ENCODE measurements around the gene PTPN3. TPM values are rescaled to one million over a fixed set of nuclear protein-coding genes. Genes with fewer than 3 reads are reported as not detected.

PTPN3 gene
- total and polyA plus RNA-seq, 2 donors (not counting 1 experiment from before 2014, with no cell fraction given) = not detected

DNA sequence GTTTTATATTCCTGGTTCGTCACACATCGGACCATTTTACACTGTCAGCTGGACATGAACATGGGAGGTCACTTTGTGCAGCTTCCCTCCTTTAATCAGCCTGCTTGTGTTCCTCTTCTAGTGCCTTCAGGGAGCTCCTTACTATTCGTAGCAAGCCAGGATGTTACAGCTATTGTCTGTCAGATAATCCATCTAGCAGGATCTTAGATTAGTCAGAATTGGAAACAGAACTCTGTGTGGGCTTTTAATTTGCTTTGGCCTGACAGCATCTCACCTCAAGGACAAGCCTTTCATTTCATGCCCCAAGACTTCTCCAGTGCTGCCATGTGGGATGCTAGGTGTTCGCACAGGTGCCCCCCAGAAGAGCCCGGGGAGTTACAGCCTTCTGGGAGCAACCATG lies 147.1 kb downstream of the PTPN3 start:
- ChIA-PET POLR2A (interaction anchor here (0.5 kb wide), 1 partner anchor 1951 kb away, joined by 3 read pairs; no protein-coding TSS in a partner anchor), CTCF (no interaction called here)
- WGBS (ENCODE audit: insufficient coverage) = 86% methylated on average over 2 of the region's 5 CpGs
- no peaks in the 10 kb centered on the region for H3K79me2 ChIP-seq (ENCODE audit: control insufficient read depth, insufficient read depth, low read length)
- Mint-ChIP-seq H3K9me3 (ENCODE audit: insufficient read depth) (no peaks in the 10 kb centered on the region), H3K4me3 (no peak overlapping the region), H3K27me3 (peaks cover 16% of the 10 kb centered on the region), H3K27ac (no peak overlapping the region), H3K4me1 (no peaks in the 10 kb centered on the region)
- no peaks in the 10 kb centered on the region for H3K27me3 ChIP-seq (replicated peaks in 1 of 4; ENCODE audit: control extremely low read depth in 1 of 4, control insufficient read depth in 3 of 4, insufficient read depth in 4 of 4, low read length in 3 of 4)
- no peak overlapping the region for H3K9ac ChIP-seq (ENCODE audit: low read length)
- no peaks in the 10 kb centered on the region for H3K4me1 ChIP-seq (ENCODE audit: control insufficient read depth in 2 of 2, insufficient read depth in 2 of 2, low read length in 2 of 2)
- no peak overlapping the region for H3K4me3 ChIP-seq (ENCODE audit: control extremely low read depth in 1 of 5, extremely low read depth in 1 of 5, insufficient read depth in 1 of 5, low read depth in 2 of 5, low read length in 4 of 5)
- H4K20me1 ChIP-seq (ENCODE audit: control insufficient read depth, insufficient read depth, low read length, poor library complexity, severe bottlenecking) = no peaks in the 10 kb centered on the region
- DNase-seq (no peak), ATAC-seq (ENCODE audit: low read depth) (no peak)
- H3K27ac ChIP-seq (ENCODE audit: low read length in 2 of 2) = no peak overlapping the region
- H3K4me2 ChIP-seq (replicated peaks; ENCODE audit: low read depth, low read length, poor library complexity, severe bottlenecking) = no peak overlapping the region
- H3K9me3 ChIP-seq (ENCODE audit: control extremely low read depth in 1 of 3, control insufficient read depth in 2 of 3, insufficient read depth in 1 of 3, low read length in 2 of 3) = no peaks in the 10 kb centered on the region
- TF ChIP-seq, protein P1, sequence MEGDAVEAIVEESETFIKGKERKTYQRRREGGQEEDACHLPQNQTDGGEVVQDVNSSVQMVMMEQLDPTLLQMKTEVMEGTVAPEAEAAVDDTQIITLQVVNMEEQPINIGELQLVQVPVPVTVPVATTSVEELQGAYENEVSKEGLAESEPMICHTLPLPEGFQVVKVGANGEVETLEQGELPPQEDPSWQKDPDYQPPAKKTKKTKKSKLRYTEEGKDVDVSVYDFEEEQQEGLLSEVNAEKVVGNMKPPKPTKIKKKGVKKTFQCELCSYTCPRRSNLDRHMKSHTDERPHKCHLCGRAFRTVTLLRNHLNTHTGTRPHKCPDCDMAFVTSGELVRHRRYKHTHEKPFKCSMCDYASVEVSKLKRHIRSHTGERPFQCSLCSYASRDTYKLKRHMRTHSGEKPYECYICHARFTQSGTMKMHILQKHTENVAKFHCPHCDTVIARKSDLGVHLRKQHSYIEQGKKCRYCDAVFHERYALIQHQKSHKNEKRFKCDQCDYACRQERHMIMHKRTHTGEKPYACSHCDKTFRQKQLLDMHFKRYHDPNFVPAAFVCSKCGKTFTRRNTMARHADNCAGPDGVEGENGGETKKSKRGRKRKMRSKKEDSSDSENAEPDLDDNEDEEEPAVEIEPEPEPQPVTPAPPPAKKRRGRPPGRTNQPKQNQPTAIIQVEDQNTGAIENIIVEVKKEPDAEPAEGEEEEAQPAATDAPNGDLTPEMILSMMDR (IDR thresholded peaks at IDR 0.05) = no peak
- no peak for TF ChIP-seq EZH2 (IDR thresholded peaks at IDR 0.05; ENCODE audit: borderline replicate concordance, insufficient read depth, low read depth, low read length, poor library complexity, severe bottlenecking)
- no peak overlapping the region for H2AFZ ChIP-seq (ENCODE audit: insufficient read depth, low read depth, low read length, poor library complexity, severe bottlenecking)
- intact Hi-C loops (cut with micrococcal nuclease) = no loop called here
- no peaks in the 10 kb centered on the region for H3K36me3 ChIP-seq (replicated peaks in 1 of 2; ENCODE audit: control extremely low read depth in 1 of 2, control insufficient read depth in 1 of 2, extremely low read depth in 1 of 2, insufficient read depth in 2 of 2, low read length in 1 of 2)

DNA sequence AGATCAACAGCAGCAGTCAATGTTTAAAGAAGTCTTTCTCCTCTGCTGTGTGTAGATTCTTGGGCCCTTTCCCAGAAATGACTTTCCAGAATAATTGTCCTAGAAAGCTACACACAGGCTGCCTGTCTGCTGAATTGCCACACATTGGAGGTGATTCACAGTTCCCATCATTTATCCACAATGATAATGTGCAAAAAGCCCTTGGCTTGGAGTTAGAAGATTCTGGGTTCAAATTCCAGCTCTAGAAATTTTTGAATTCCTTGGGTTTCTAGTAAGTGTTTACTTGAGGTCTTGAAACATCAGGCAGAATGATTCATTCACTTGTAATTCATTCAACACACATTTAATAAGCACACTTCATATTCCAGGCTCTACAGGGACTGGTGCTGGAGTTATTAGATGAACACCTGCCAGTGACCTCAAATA lies 148.7 kb downstream of the PTPN3 start:
- intact Hi-C loops (cut with micrococcal nuclease) = no loop called here
- H3K27me3 ChIP-seq (replicated peaks in 1 of 4; ENCODE audit: control extremely low read depth in 1 of 4, control insufficient read depth in 3 of 4, insufficient read depth in 4 of 4, low read length in 3 of 4) = no peaks in the 10 kb centered on the region
- no peaks in the 10 kb centered on the region for H4K20me1 ChIP-seq (ENCODE audit: control insufficient read depth, insufficient read depth, low read length, poor library complexity, severe bottlenecking)
- H2AFZ ChIP-seq (ENCODE audit: insufficient read depth, low read depth, low read length, poor library complexity, severe bottlenecking) = no peak overlapping the region
- Mint-ChIP-seq H3K4me1 (no peaks in the 10 kb centered on the region), H3K27me3 (peaks cover 14% of the 10 kb centered on the region), H3K4me3 (no peak overlapping the region), H3K9me3 (ENCODE audit: insufficient read depth) (no peaks in the 10 kb centered on the region), H3K27ac (no peak overlapping the region)
- ChIA-PET POLR2A (no interaction called here), CTCF (no interaction called here)
- no peak overlapping the region for H3K4me2 ChIP-seq (replicated peaks; ENCODE audit: low read depth, low read length, poor library complexity, severe bottlenecking)
- ATAC-seq (ENCODE audit: low read depth) (no peak), DNase-seq (no peak)
- H3K9me3 ChIP-seq (ENCODE audit: control extremely low read depth in 1 of 3, control insufficient read depth in 2 of 3, insufficient read depth in 1 of 3, low read length in 2 of 3) = no peaks in the 10 kb centered on the region
- TF ChIP-seq EZH2 (IDR thresholded peaks at IDR 0.05; ENCODE audit: borderline replicate concordance, insufficient read depth, low read depth, low read length, poor library complexity, severe bottlenecking) = no peak
- TF ChIP-seq, protein P1 (IDR thresholded peaks at IDR 0.05) = no peak
- no peaks in the 10 kb centered on the region for H3K79me2 ChIP-seq (ENCODE audit: control insufficient read depth, insufficient read depth, low read length)
- H3K4me1 ChIP-seq (ENCODE audit: control insufficient read depth in 2 of 2, insufficient read depth in 2 of 2, low read length in 2 of 2) = no peaks in the 10 kb centered on the region
- H3K9ac ChIP-seq (ENCODE audit: low read length) = no peak overlapping the region
- no peak overlapping the region for H3K4me3 ChIP-seq (ENCODE audit: control extremely low read depth in 1 of 5, extremely low read depth in 1 of 5, insufficient read depth in 1 of 5, low read depth in 2 of 5, low read length in 4 of 5)
- no peak overlapping the region for H3K27ac ChIP-seq (ENCODE audit: low read length in 2 of 2)
- H3K36me3 ChIP-seq (replicated peaks in 1 of 2; ENCODE audit: control extremely low read depth in 1 of 2, control insufficient read depth in 1 of 2, extremely low read depth in 1 of 2, insufficient read depth in 2 of 2, low read length in 1 of 2) = no peaks in the 10 kb centered on the region

All from B cell (primary cell).